ENCODE results near the gene LYPD6B.

LYPD6B gene, protein sequence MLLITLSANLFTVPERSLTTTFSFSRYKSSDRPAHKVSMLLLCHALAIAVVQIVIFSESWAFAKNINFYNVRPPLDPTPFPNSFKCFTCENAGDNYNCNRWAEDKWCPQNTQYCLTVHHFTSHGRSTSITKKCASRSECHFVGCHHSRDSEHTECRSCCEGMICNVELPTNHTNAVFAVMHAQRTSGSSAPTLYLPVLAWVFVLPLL

GRCh38 chr2:149038442-149039212 lies at the start of gene LYPD6B:
TSS of gene LYPD6B (plus strand) at chr2:149038699. CDS start at chr2:149130949, 92,250 bp downstream.
- H3K9ac ChIP-seq (ENCODE audit: low read depth, low read length, poor library complexity, severe bottlenecking): no peak within 1 kb of the TSS
- no peak within 1 kb of the TSS for H2AFZ ChIP-seq (ENCODE audit: low read length)
- TF ChIP-seq EZH2phosphoT487 (IDR thresholded peaks at IDR 0.05; ENCODE audit: borderline replicate concordance) (no peak), CTCF (conservative IDR thresholded peaks at IDR 0.05; ENCODE audit: low read length) (no peak)
- no peaks in the 10 kb centered on the region for H3K4me1 ChIP-seq (ENCODE audit: insufficient read depth, low read length, poor library complexity, severe bottlenecking)
- no peaks in the 10 kb centered on the region for H4K20me1 ChIP-seq (ENCODE audit: insufficient read depth, low read length, poor library complexity, severe bottlenecking)
- H3K36me3 ChIP-seq (ENCODE audit: insufficient read depth, low read length): no peaks in the 10 kb centered on the region
- H3F3A ChIP-seq (ENCODE audit: low read depth): no peaks in the 10 kb centered on the region
- no peak within 1 kb of the TSS for H3K4me3 ChIP-seq (ENCODE audit: low read length, poor library complexity, severe bottlenecking)
- no peaks in the 10 kb centered on the region for H3K9me3 ChIP-seq (ENCODE audit: insufficient read depth, low read depth, low read length)
- H3K9me2 ChIP-seq (replicated peaks; ENCODE audit: low read depth, low read length): no peaks in the 10 kb centered on the region
- H3K79me2 ChIP-seq (ENCODE audit: insufficient read depth, low read length): no peaks in the 10 kb centered on the region
- H3K27me3 ChIP-seq (ENCODE audit: insufficient read depth, low read length, poor library complexity, severe bottlenecking): no peaks in the 10 kb centered on the region
- no peak within 1 kb of the TSS for H3K4me2 ChIP-seq (ENCODE audit: low read depth, low read length, poor library complexity, severe bottlenecking)

GRCh38 chr2:148989882-148990493 lies 48.5 kb upstream of the LYPD6B start:
- peak overlapping the region; percentile 65; the same call in 1 of the 2 replicates for H2AFZ ChIP-seq (ENCODE audit: low read length)
- no peaks in the 10 kb centered on the region for H3K27me3 ChIP-seq (ENCODE audit: insufficient read depth, low read length, poor library complexity, severe bottlenecking)
- H3F3A ChIP-seq (ENCODE audit: low read depth): no peaks in the 10 kb centered on the region
- TF ChIP-seq CTCF (conservative IDR thresholded peaks at IDR 0.05; ENCODE audit: low read length) (peak; percentile 84), EZH2phosphoT487 (IDR thresholded peaks at IDR 0.05; ENCODE audit: borderline replicate concordance) (no peak)
- H4K20me1 ChIP-seq (ENCODE audit: insufficient read depth, low read length, poor library complexity, severe bottlenecking): no peaks in the 10 kb centered on the region
- H3K36me3 ChIP-seq (ENCODE audit: insufficient read depth, low read length): no peaks in the 10 kb centered on the region
- H3K79me2 ChIP-seq (ENCODE audit: insufficient read depth, low read length): no peaks in the 10 kb centered on the region
- no peak overlapping the region for H3K4me3 ChIP-seq (ENCODE audit: low read length, poor library complexity, severe bottlenecking)
- H3K9me3 ChIP-seq (ENCODE audit: insufficient read depth, low read depth, low read length): no peaks in the 10 kb centered on the region
- H3K4me2 ChIP-seq (ENCODE audit: low read depth, low read length, poor library complexity, severe bottlenecking): no peak overlapping the region
- H3K9me2 ChIP-seq (replicated peaks; ENCODE audit: low read depth, low read length): no peaks in the 10 kb centered on the region
- no peaks in the 10 kb centered on the region for H3K4me1 ChIP-seq (ENCODE audit: insufficient read depth, low read length, poor library complexity, severe bottlenecking)
- no peak overlapping the region for H3K9ac ChIP-seq (ENCODE audit: low read depth, low read length, poor library complexity, severe bottlenecking)

DNA sequence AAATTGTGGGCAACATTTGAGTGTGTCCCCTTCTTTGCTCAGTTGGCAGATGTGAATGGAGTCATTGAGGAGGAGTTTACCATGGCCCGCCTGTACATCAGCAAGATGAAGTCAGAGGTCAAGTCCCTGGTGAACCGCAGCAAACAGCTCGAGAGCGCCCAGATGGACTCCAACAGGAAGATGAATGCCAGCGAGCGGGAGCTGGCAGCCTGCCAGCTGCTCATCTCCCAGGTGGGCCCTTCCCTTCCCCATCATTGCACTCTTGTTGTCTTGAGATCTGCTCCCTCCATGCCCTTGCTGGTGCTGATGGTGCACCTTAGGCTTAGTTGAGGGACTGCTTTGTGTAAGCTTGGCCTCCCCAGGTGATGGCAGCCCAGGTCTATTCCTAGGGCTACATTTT lies 47.5 kb upstream of the LYPD6B start:
- no peaks in the 10 kb centered on the region for H3K9me2 ChIP-seq (replicated peaks; ENCODE audit: low read depth, low read length)
- no peaks in the 10 kb centered on the region for H3K36me3 ChIP-seq (ENCODE audit: insufficient read depth, low read length)
- H2AFZ ChIP-seq (ENCODE audit: low read length): no peak overlapping the region
- no peaks in the 10 kb centered on the region for H3K4me1 ChIP-seq (ENCODE audit: insufficient read depth, low read length, poor library complexity, severe bottlenecking)
- no peaks in the 10 kb centered on the region for H3K27me3 ChIP-seq (ENCODE audit: insufficient read depth, low read length, poor library complexity, severe bottlenecking)
- no peaks in the 10 kb centered on the region for H3K79me2 ChIP-seq (ENCODE audit: insufficient read depth, low read length)
- H3K9me3 ChIP-seq (ENCODE audit: insufficient read depth, low read depth, low read length): no peaks in the 10 kb centered on the region
- TF ChIP-seq EZH2phosphoT487 (IDR thresholded peaks at IDR 0.05; ENCODE audit: borderline replicate concordance) (no peak), CTCF (conservative IDR thresholded peaks at IDR 0.05; ENCODE audit: low read length) (no peak)
- no peak overlapping the region for H3K4me2 ChIP-seq (ENCODE audit: low read depth, low read length, poor library complexity, severe bottlenecking)
- H4K20me1 ChIP-seq (ENCODE audit: insufficient read depth, low read length, poor library complexity, severe bottlenecking): no peaks in the 10 kb centered on the region
- no peaks in the 10 kb centered on the region for H3F3A ChIP-seq (ENCODE audit: low read depth)
- no peak overlapping the region for H3K4me3 ChIP-seq (ENCODE audit: low read length, poor library complexity, severe bottlenecking)
- H3K9ac ChIP-seq (ENCODE audit: low read depth, low read length, poor library complexity, severe bottlenecking): no peak overlapping the region

Measured in Loucy (cell line).